Panc1 (cell line): ENCODE measurements around the gene TLE1. TPM values are rescaled to one million over a fixed set of nuclear protein-coding genes. Genes with fewer than 3 reads are reported as not detected.

Experiments
- ATAC-seq: fragments of 200-7000 bp; cut with Tn5 transposase; 2 replicates; pipeline ENCODE4 v1.9.1; 2020; ENCODE audit warnings: mild to moderate bottlenecking, moderate library complexity
- BruUV-seq: library from RNA; stranded (reverse); fragments of 400-500 nt; replicated peaks from 2 replicates; lab custom pipeline; 2021; lab: Mats Ljungman, UMichigan
- CTCF ChIA-PET: fragments of 300-600 bp; sonication (Branson Sonifier 250); formaldehyde crosslinking; loops from one replicate; lab custom pipeline; 2022; ENCODE audit warnings: antibody characterized with exemption; lab: Charles Lee
- POLR2A ChIA-PET: fragments of 300-600 bp; sonication (Branson Sonifier 250); formaldehyde crosslinking; loops from one replicate; lab custom pipeline; 2022; ENCODE audit warnings: antibody characterized with exemption; lab: Charles Lee
- DNase-seq: peaks from one replicate; pipeline ENCODE4 v3.0.0-alpha.2; 2010; ENCODE audit warnings: low read depth, low spot score
- H3K27ac ChIP-seq: 2 replicates; pipeline ENCODE4 v1.5.1; 2011; ENCODE audit warnings: mild to moderate bottlenecking, low read length, inconsistent platforms
- H3K27me3 ChIP-seq: fragments of 200-500 bp; sonication (Bioruptor generic); 2 replicates; pipeline ENCODE4 v1.6.0; 2014; ENCODE audit warnings: low read length, inconsistent platforms; ENCODE audit not compliant: control insufficient read depth, insufficient read depth
- H3K36me3 ChIP-seq: fragments of 200-500 bp; sonication (Bioruptor generic); 2 replicates; pipeline ENCODE4 v1.5.1; 2014; ENCODE audit warnings: inconsistent platforms, mild to moderate bottlenecking, low read length, moderate library complexity; ENCODE audit not compliant: control insufficient read depth, insufficient read depth
- H3K4me1 ChIP-seq: 2 replicates; pipeline ENCODE4 v1.5.1; 2011; ENCODE audit warnings: inconsistent platforms, mild to moderate bottlenecking, low read length, moderate library complexity; ENCODE audit not compliant: control insufficient read depth, insufficient read depth
- H3K4me3 ChIP-seq, 2 experiments: 2 replicates each; pipeline ENCODE4 v1.5.1; 2011 to 2012; ENCODE audit warnings: low read depth in 2 of 2, low read length in 2 of 2, mild to moderate bottlenecking in 2 of 2, inconsistent platforms in 1 of 2, moderate library complexity in 1 of 2
- H3K9me3 ChIP-seq: fragments of 200-500 bp; sonication (Bioruptor generic); 2 replicates; pipeline ENCODE4 v1.5.1; 2014; ENCODE audit warnings: low read depth, mild to moderate bottlenecking, inconsistent platforms, low read length, moderate library complexity; ENCODE audit not compliant: control insufficient read depth, insufficient read depth
- CTCF ChIP-seq: fragments of 450-650 bp; IDR thresholded peaks from 2 replicates; pipeline ENCODE4 v1.5.1; 2017; ENCODE audit warnings: mild to moderate bottlenecking
- POLR2AphosphoS5 ChIP-seq: IDR thresholded peaks from 2 replicates; pipeline ENCODE4 v1.6.1; 2012; ENCODE audit warnings: mild to moderate bottlenecking, low read depth, low read length, moderate library complexity
- REST ChIP-seq, 2 experiments: IDR thresholded peaks; 2 replicates each; pipeline ENCODE4 v1.6.1; 2011 to 2012; ENCODE audit warnings: low read depth in 2 of 2, control low read depth in 1 of 2, low read length in 1 of 2, mild to moderate bottlenecking in 1 of 2, moderate library complexity in 1 of 2; ENCODE audit not compliant: insufficient read depth in 1 of 2
- SIN3A ChIP-seq: IDR thresholded peaks from 2 replicates; pipeline ENCODE4 v1.6.1; 2012; ENCODE audit warnings: low read depth, mild to moderate bottlenecking, low read length, moderate library complexity, borderline replicate concordance; ENCODE audit not compliant: insufficient read depth
- TCF7L2 ChIP-seq: IDR thresholded peaks from 2 replicates; pipeline ENCODE4 v1.6.1; 2011; ENCODE audit warnings: mild to moderate bottlenecking, low read depth, low read length, inconsistent platforms
- in situ Hi-C: cut with HindIII; loops from 2 replicates; pipeline ENCODE4 v1.10.0; 2016; ENCODE audit warnings: low sequenced_read_pairs, low pct_unique_long_range_greater_than_20kb
- intact Hi-C: fragments of 100-400 bp; cut with micrococcal nuclease; formaldehyde crosslinking; loops from one replicate; pipeline ENCODE4 v1.10.0; 2022; ENCODE audit not compliant: unreplicated experiment
- total RNA-seq: library from RNA; stranded (reverse); gene quantifications from one replicate; pipeline ENCODE4 v1.2.1, GENCODE V29; 2021; ENCODE audit not compliant: unreplicated experiment

TLE1 gene
- total RNA-seq, 1 experiment from 2014 or later: 12.9 TPM

- H3K4me1 ChIP-seq: peaks cover 16% of the 10 kb centered on the region; the same call in 1 of the 2 replicates
These were observed 6.5 kb downstream of the TLE1 start for GRCh38 chr9:81682797-81683196.

GRCh38 chr9:81682177-81682576 is 7.2 kb downstream of the TLE1 start:
- no peak for TF ChIP-seq POLR2AphosphoS5
- no peak for TF ChIP-seq REST (IDR thresholded peaks at IDR 0.05; ENCODE audit: insufficient read depth in 1 of 2, low read depth in 2 of 2, low read length in 1 of 2)
- no peak for TF ChIP-seq TCF7L2
- H3K4me3 ChIP-seq: no peak overlapping the region
- no peaks in the 10 kb centered on the region for H3K27me3 ChIP-seq
- no peaks in the 10 kb centered on the region for H3K9me3 ChIP-seq
- in situ Hi-C loops (no loop called here), intact Hi-C loops (loop anchor here (10.0 kb wide), 1 partner anchor 303 kb away; the partner anchor contains the start of gene SPATA31D1)
- ChIA-PET POLR2A (no interaction called here), CTCF (no interaction called here)
- peaks cover 2% of the 10 kb centered on the region; the same call in 1 of the 2 replicates for H3K36me3 ChIP-seq
- H3K27ac ChIP-seq: no peak overlapping the region
- no peak for ATAC-seq
- peaks cover 16% of the 10 kb centered on the region; the same call in 1 of the 2 replicates for H3K4me1 ChIP-seq
- no TSS peak for BruUV-seq
- no peak for DNase-seq

More at GRCh38 chr9:81682797-81683196, 6.5 kb downstream of the TLE1 start:
- ChIA-PET CTCF (no interaction called here), POLR2A (no interaction called here)
- ATAC-seq: no peak
- BruUV-seq: no TSS peak
- Histone ChIP-seq H3K27me3 (no peaks in the 10 kb centered on the region), H3K36me3 (peaks cover 2% of the 10 kb centered on the region), H3K27ac (no peak overlapping the region), H3K4me3 (no peak overlapping the region), H3K9me3 (no peaks in the 10 kb centered on the region)
- intact Hi-C loops (loop anchor here (10.0 kb wide), 1 partner anchor 302 kb away; the partner anchor contains the start of gene SPATA31D1), in situ Hi-C loops (no loop called here)
- DNase-seq: no peak
- TF ChIP-seq REST (IDR thresholded peaks at IDR 0.05; ENCODE audit: insufficient read depth in 1 of 2, low read depth in 2 of 2, low read length in 1 of 2) (no peak), POLR2AphosphoS5 (no peak), SIN3A (no peak), TCF7L2 (no peak), CTCF (no peak)
